Inflammatory macrophage treated with lipopolysaccharide for 1 hour (primary cell): Measurements from ENCODE around the gene CCDC102B.

ENCODE experiments used
- DNase-seq, 2 donors: peaks; one replicate each; pipeline ENCODE4 v3.0.0-alpha.2; 2020 to 2022

Gene CCDC102B

DNA sequence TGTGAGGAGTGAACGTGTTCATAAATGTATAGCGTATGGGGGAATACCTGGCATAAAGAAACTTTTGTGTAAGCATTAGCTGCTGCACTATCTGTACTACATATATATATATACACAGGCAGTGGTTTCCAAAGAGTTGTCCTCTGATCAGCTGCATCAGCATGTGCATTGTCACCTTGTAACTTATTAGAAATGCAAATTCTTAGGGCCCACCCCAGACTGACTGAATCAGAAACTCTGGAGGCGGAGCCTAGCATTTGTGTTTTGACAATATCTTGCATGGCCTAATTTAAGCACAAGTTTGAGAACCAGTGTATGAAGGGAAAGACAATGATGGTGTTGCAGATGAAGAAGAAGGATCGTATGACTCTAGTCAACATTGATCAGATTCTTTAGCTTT, 299.5 kb downstream of the CCDC102B start:
- no peak for DNase-seq

DNA sequence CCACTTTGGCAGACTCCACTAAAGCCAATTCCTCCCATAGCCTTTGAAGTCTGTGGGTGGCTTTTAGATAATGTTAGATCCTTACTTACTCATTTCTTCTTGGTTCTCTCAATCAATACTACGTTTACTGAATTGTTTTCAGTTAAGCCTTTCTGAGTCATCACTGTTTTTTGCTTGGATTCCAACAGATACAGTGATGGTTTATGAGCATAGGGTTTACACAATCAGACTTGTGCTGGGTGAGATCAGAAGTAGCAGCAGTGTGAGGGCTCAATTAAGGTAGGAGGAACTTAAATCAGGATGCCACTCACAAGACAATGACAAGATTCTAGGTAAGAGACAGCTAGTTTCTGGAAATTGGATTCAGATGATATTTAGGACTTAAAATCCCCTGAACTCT, 305.1 kb downstream of the CCDC102B start:
- DNase-seq = no peak
